GM21390 (cell line): ENCODE data around the gene C15orf62.

Source experiments
- ATAC-seq: cut with Tn5 transposase; IDR thresholded peaks from one replicate; pipeline ENCODE4 v1.9.1; 2021; ENCODE audit not compliant: unreplicated experiment

C15orf62 gene

DNA sequence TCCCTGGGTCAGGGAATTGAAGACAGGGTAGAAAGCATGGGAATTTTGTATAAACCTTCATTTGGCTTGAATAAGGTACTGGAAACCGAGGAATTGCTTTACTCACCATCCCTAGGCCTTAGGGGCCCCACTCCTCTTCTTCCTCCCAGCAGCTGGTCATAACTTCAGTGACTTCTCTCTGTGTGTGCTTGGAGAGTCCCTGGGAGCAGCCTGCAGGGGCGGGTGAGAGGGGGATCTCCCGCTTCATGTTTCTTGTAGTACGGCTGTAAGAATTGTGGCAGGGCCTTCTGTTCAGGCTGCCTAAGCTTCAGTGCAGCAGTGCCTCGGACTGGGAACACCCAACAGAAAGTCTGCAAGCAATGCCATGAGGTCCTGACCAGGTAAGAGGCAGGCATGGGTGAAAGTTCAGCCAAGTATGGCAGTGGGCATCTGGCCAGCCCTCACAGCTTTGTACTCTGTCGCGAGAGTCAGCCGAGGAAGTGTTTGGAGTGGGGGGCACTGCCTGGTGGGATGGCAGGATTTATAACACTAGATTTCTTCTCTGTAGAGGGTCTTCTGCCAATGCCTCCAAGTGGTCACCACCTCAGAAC, 39.2 kb downstream of the C15orf62 start:
- ATAC-seq: no peak

GRCh38 chr15:40812721-40813425, 43.1 kb downstream of the C15orf62 start:
- ATAC-seq: no peak

GRCh38 chr15:40815042-40815698, 45.4 kb downstream of the C15orf62 start:
- no peak for ATAC-seq

GRCh38 chr15:40819048-40819447, 49.3 kb downstream of the C15orf62 start:
- no peak for ATAC-seq

- no peak for ATAC-seq
These were observed 51.4 kb downstream of the C15orf62 start for GRCh38 chr15:40821195-40821594.
